Heart left ventricle (tissue), 16 donors: ENCODE results near the gene FAM184A. TPM values are rescaled to one million over a fixed set of nuclear protein-coding genes. Genes with fewer than 3 reads are reported as not detected.

Experiments
- ATAC-seq, 4 donors: fragments of 200-7000 bp; cut with Tn5 transposase; one replicate each; pipeline ENCODE4 v1.9.1; 2020 to 2022; ENCODE audit warnings: moderate library complexity in 4 of 4, mild to moderate bottlenecking in 3 of 4, moderate number of reproducible peaks in 1 of 4
- DNase-seq, 5 donors: peaks; one replicate each; pipeline ENCODE4 v3.0.0-alpha.2; 2020
- H3K27ac ChIP-seq, 12 donors: fragments of 200-600 bp; sonication (generic) in 4 of 12; one replicate each; pipeline versions ENCODE4 v1.5.0 to v1.8.0; 2016 to 2022; ENCODE audit warnings: mild to moderate bottlenecking in 2 of 12
- H3K27me3 ChIP-seq, 9 donors: fragments of 200-600 bp; sonication (generic) in 2 of 9; one replicate each; pipeline versions ENCODE4 v1.5.1 to v1.8.0; 2016 to 2022; ENCODE audit warnings: mild to moderate bottlenecking in 3 of 9
- H3K36me3 ChIP-seq, 9 donors: fragments of 200-600 bp; sonication (generic) in 2 of 9; one replicate each; pipeline versions ENCODE4 v1.5.0 to v1.8.0; 2018 to 2022; ENCODE audit warnings: mild to moderate bottlenecking in 2 of 9
- H3K4me1 ChIP-seq, 12 donors: fragments of 200-600 bp; sonication (generic) in 4 of 12; one replicate each; pipeline versions ENCODE4 v1.5.0 to v1.8.0; 2016 to 2022; ENCODE audit warnings: mild to moderate bottlenecking in 3 of 12
- H3K4me3 ChIP-seq, 12 donors: fragments of 200-600 bp; sonication (generic) in 4 of 12; one replicate each; pipeline versions ENCODE4 v1.5.0 to v1.8.0; 2017 to 2022; ENCODE audit warnings: mild to moderate bottlenecking in 9 of 12, moderate library complexity in 4 of 12
- H3K9me3 ChIP-seq, 12 donors: fragments of 200-600 bp; sonication (generic) in 4 of 12; one replicate each; pipeline versions ENCODE4 v1.5.0 to v1.8.0; 2016 to 2022; ENCODE audit warnings: mild to moderate bottlenecking in 1 of 12
- CTCF ChIP-seq, 12 donors: fragments of 200-600 bp; sonication (generic) in 4 of 12; IDR thresholded peaks; one replicate each; pipeline versions ENCODE4 v1.5.0 to v1.8.0; 2018 to 2022; ENCODE audit warnings: antibody characterized with exemption in 12 of 12, mild to moderate bottlenecking in 5 of 12
- POLR2A ChIP-seq, 2 donors: fragments of 450-650 bp; IDR thresholded peaks; one replicate each; pipeline ENCODE4 v1.6.1; 2017; ENCODE audit warnings: antibody characterized with exemption in 2 of 2, mild to moderate bottlenecking in 2 of 2, moderate library complexity in 2 of 2
- WGBS, 4 donors: extraction: QIAGEN DNeasy Blood & Tissue Kit in 2 of 4; methylation state at CpG; one replicate each; pipeline versions ENCODE4 v1.1.5 to v1.1.7; 2013 to 2018; 5-methylcytosine and 5-hydroxymethylcytosine counted together
- intact Hi-C, 10 donors: fragments of 100-400 bp; cut with DNase I; formaldehyde crosslinking; loops; one replicate each; pipeline versions ENCODE4 v1.11.1 to v1.14.2; 2022
- polyA plus RNA-seq, 2 donors: library from polyadenylated mRNA; stranded (reverse); fragments of 200-250 nt; gene quantifications; one replicate each; pipeline ENCODE4 v1.2.3, GENCODE V29; 2013
- total RNA-seq, 9 donors: library from RNA; depleted of rRNA in 2 of 9; stranded (reverse); fragments of >200 nt in 2 of 9; fragmentation: NEBNext Ultra II Directional in 3 of 9; extraction: Animal tissue kit (Norgen Biotek cat#: 25700) in 3 of 9; gene quantifications; one replicate each; pipeline versions ENCODE4 v1.1.0 to v1.2.4, GENCODE V29; 2016 to 2023
- donor health status: ischemic (EF 13 %, LVEDD 7.1; RV severe dilation, severe dysfunction).
- donor health status: healthy with polysubstance abuse.
- donor health status: DM: no; HTN: yes; CAD: no.
- donor health status: DM: no; HTN: no; CAD: no.
- donor health status: ischemic (EF 25% LVEDD 6.9; RV normal size, moderate dysfunction).
- donor health status: ischemic (EF 25% LVEDD 5.7; RV mildly dilated, moderate dysfunction).
- donor health status: healthy.
- donor health status: DM: yes; HTN: yes; CAD: no.
- donor health status: ischemic (EF 35%, LVEDD 5.7; RV mildly dilated, moderate dysfunction).
- donor health status: nonischemic (EF 11% LVEDD 7.7; RV severe dilation, severe dysfunction).
- donor health status: DM: yes; HTN: yes; CAD: no.
- donor health status: PGD.
- donor health status: ischemic (EF 29% LVEDD 5.4; RV normal size, mild dysfunction).
- donor health status: nonischemic (EF 23%, LVEDD 6.1; RV moderate dilation, normal function).

The FAM184A gene
- total and polyA plus RNA-seq, 11 donors: 0.16 to 1.1 (median 0.45) TPM

DNA sequence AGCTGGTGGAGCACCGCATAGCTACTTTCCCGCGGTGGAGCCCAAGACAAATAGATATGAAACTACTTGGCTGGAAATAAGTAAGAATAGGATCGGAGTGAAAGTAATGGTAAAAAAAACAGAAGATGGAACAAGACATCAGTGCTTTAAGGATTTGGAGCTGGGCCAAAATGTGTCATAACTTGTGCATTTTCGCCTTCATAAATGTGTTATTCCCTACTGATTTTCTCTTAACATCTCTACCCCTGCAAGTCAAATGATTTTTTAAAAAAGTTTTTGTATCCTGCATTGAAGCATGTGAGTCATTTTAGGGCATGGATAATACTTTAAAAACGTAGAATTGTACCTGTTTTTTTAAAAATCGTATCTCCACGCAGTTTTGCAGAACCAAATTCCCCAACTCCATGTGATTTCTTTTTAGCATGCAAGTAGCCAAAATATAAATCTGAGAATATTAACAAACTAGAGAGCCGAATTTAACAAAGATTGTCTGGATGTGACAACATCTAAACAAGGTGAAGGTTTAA, 882 bp upstream of the FAM184A start:
- Histone ChIP-seq H3K9me3 (peaks cover 0 to 13% (median 3%) of the 10 kb centered on the region in 12 donors), H3K27me3 (peaks cover 0 to 11% (median 0%) of the 10 kb centered on the region in 9 donors), H3K36me3 (no peaks in the 10 kb centered on the region), H3K4me3 (peak overlapping the region; percentile 53 to 79 (median 67)), H3K27ac (peak overlapping the region in 6 of 12 donors; percentile 26 to 85 (median 52)), H3K4me1 (peaks cover 0 to 22% (median 9%) of the 10 kb centered on the region in 12 donors)
- ATAC-seq (no peak), DNase-seq (no peak)
- intact Hi-C loops: no loop called here
- whole genome bisulfite sequencing, 4 donors: 23 to 29% (median 27%) methylated on average over 9 of the region's 9 CpGs
- no peak for TF ChIP-seq POLR2A (IDR thresholded peaks at IDR 0.05)
- TF ChIP-seq CTCF (IDR thresholded peaks at IDR 0.05): no peak

DNA sequence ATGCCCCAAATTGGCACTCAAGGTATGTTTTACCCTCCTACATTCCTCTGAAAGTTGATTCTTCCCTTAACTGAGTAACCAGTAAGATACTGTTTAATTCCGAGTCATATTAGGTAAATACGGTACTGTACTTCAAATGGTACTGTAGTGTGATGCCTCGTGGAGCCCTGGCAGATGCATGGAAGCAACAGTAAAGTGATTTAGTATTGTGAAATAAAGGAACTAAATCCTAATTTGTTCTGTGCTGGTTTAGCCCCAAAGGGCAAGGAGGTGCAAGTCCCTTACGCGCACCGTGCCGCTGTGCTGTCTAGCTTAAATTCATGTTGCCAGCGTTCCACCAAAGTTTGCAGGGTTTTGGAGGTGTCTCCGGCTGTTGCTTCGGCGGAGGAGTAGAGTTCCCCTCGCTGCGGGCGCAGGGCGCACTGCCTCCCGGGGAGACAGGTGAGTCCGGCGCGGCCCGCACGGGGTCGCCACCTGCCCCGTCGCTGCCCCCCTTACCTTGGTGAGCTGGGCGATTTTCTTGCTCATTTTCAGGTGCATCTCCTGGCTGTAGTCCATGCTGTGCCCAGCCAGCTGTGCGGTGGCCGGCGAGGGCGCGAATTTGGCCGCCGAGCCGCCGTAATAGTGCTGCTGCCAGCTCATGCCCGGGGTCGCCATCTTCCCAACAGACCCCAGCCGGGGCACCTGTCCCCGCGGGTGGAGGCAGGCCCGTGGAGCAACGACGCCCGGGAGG, 655 bp downstream of the FAM184A start:
- Histone ChIP-seq H3K4me1 (peaks cover 0 to 22% (median 9%) of the 10 kb centered on the region in 12 donors), H3K36me3 (no peaks in the 10 kb centered on the region), H3K27ac (peak overlapping the region in 6 of 12 donors; percentile 39 to 85 (median 52)), H3K4me3 (peak overlapping the region; percentile 53 to 79 (median 67)), H3K9me3 (peaks cover 0 to 4% (median 0%) of the 10 kb centered on the region in 12 donors), H3K27me3 (peaks cover 0 to 11% (median 0%) of the 10 kb centered on the region in 9 donors)
- intact Hi-C loops: no loop called here
- DNase-seq (peak in 4 of 5 donors; percentile 8 to 27 (median 23)), ATAC-seq (peak in 3 of 4 donors; percentile 19 to 47 (median 23))
- TF ChIP-seq POLR2A (IDR thresholded peaks at IDR 0.05) (no peak), CTCF (IDR thresholded peaks at IDR 0.05) (peak in 1 of 12 donors; percentile 17)
- WGBS, 4 donors: 2 to 4% (median 2%) methylated on average over 16 to 43 of the region's 43 CpGs

DNA sequence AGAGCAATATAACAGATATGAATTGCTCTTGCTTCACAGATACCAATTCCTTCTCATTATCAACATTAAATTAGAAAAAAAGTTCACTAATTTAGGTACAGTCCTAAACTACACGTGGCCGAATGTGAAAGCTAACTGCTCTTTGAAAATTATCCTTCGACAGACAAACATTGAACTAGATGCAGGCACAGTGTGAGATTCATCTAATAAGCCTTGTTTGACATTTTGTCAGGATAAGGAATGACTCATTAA, 1.1 kb downstream of the FAM184A start:
- ATAC-seq (no peak), DNase-seq (no peak)
- Histone ChIP-seq H3K27me3 (peaks cover 0 to 11% (median 0%) of the 10 kb centered on the region in 9 donors), H3K9me3 (no peaks in the 10 kb centered on the region), H3K4me1 (peaks cover 0 to 22% (median 9%) of the 10 kb centered on the region in 12 donors), H3K36me3 (no peaks in the 10 kb centered on the region), H3K4me3 (peak overlapping the region in 6 of 12 donors; percentile 60 to 79 (median 72)), H3K27ac (peak overlapping the region in 1 of 12 donors; percentile 85)
- TF ChIP-seq POLR2A (IDR thresholded peaks at IDR 0.05): no peak
- TF ChIP-seq CTCF (IDR thresholded peaks at IDR 0.05): no peak
- WGBS, 4 donors: 42 to 58% (median 46%) methylated on average over 3 of the region's 3 CpGs
- intact Hi-C loops: no loop called here

DNA sequence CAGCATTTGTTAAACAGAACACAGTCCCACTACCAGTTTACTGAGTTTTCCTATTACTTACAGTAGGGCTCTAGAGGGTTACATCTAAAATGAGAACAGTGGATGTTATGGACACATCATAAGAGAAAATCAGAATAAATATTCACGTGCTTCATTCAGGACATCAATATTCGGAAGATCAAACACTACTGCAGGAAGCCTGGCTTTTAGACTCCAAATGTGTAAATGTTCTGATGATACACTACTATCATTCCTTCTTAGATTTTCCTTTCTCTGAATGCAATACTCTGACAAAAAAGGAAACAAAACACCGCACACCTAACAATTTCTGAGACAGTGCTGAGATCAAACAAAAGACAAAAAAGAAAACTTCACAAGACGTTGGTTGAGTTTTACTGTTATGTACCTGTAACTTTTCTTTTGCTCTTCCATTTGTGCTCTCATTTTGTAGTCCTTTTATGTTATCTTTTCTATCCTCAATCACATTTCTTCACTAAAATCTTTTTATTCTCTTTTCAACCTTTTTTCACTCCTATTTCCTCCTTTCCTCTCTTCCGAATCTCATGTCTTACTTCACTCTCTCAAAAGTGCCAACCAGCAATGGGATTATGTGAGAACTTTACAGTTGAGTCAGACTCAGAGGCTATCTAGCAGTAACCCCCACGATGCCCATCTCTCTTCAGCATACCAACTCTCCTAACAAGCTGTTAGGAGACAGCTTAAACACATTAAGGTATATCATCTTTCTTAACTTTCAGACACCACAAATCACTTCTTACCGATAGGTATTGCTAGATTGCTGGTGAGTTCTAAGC, 1.7 kb downstream of the FAM184A start:
- TF ChIP-seq POLR2A (IDR thresholded peaks at IDR 0.05) (no peak), CTCF (IDR thresholded peaks at IDR 0.05) (no peak)
- intact Hi-C loops: no loop called here
- ATAC-seq (no peak), DNase-seq (no peak)
- Histone ChIP-seq H3K27me3 (peaks cover 0 to 11% (median 0%) of the 10 kb centered on the region in 9 donors), H3K9me3 (no peaks in the 10 kb centered on the region), H3K4me1 (peaks cover 0 to 22% (median 9%) of the 10 kb centered on the region in 12 donors), H3K4me3 (peak overlapping the region in 4 of 12 donors; percentile 71 to 79 (median 75)), H3K27ac (peak overlapping the region in 1 of 12 donors; percentile 85), H3K36me3 (no peaks in the 10 kb centered on the region)
- 73 to 81% (median 75%) methylated on average over 7 of the region's 7 CpGs for WGBS, 4 donors
